HG03520 (cell line): ENCODE results near the gene REC8.
A peak's percentile ranks its signal among the peaks of the same experiment; 100 is the strongest.

Source experiments
- ATAC-seq: cut with Tn5 transposase; IDR thresholded peaks from one replicate; pipeline ENCODE4 v1.9.1; 2021; ENCODE audit warnings: mild to moderate bottlenecking, moderate library complexity; ENCODE audit not compliant: unreplicated experiment

The REC8 gene

GRCh38 chr14:24156840-24157239, 15.0 kb upstream of the REC8 start:
- ATAC-seq = no peak

- no peak for ATAC-seq
Measured at GRCh38 chr14:24157331-24157730, 14.5 kb upstream of the REC8 start.

GRCh38 chr14:24159777-24160498, 11.9 kb upstream of the REC8 start:
- ATAC-seq = no peak

- ATAC-seq = no peak
Measured at GRCh38 chr14:24160499-24160849, 11.4 kb upstream of the REC8 start.

- peak; percentile 72 for ATAC-seq
Measured at GRCh38 chr14:24160850-24161804, 10.8 kb upstream of the REC8 start, which contains the start of gene IRF9. Gene IRF9 (plus strand): TSS chr14:24161265. CDS start chr14:24162145, 880 bp downstream.

GRCh38 chr14:24162093-24162492, 9.8 kb upstream of the REC8 start:
- no peak for ATAC-seq

- no peak for ATAC-seq
Measured at GRCh38 chr14:24164518-24164991, 7.3 kb upstream of the REC8 start.

- ATAC-seq = no peak
Measured at GRCh38 chr14:24165785-24166184, 6.1 kb upstream of the REC8 start.

GRCh38 chr14:24167469-24168114, 4.3 kb upstream of the REC8 start:
- ATAC-seq = no peak

GRCh38 chr14:24172261-24172860, 481 bp downstream of the REC8 start:
- ATAC-seq = no peak

GRCh38 chr14:24172871-24173281, 996 bp downstream of the REC8 start:
- no peak for ATAC-seq

GRCh38 chr14:24176599-24176998, 4.7 kb downstream of the REC8 start:
- ATAC-seq = no peak

GRCh38 chr14:24177041-24177825, 5.4 kb downstream of the REC8 start:
- ATAC-seq = no peak

- no peak for ATAC-seq
Measured at GRCh38 chr14:24177891-24178290, 6.0 kb downstream of the REC8 start.

- no peak for ATAC-seq
Measured at GRCh38 chr14:24178399-24179178, 6.7 kb downstream of the REC8 start.

GRCh38 chr14:24179294-24179960, 7.5 kb downstream of the REC8 start:
- ATAC-seq = no peak

GRCh38 chr14:24179961-24180796, 8.3 kb downstream of the REC8 start:
- ATAC-seq = no peak
